GM23338 (cell line): ENCODE results near the gene ATRIP. TPM values are rescaled to one million over a fixed set of nuclear protein-coding genes. Genes with fewer than 3 reads are reported as not detected.

Experiments used
- ATAC-seq: fragments of 200-7000 bp; cut with Tn5 transposase; 3 replicates; pipeline ENCODE4 v1.9.1; 2020
- DNase-seq: peaks from one replicate; pipeline ENCODE4 v3.0.0-alpha.2; 2015; ENCODE audit warnings: low spot score
- H2AFZ ChIP-seq: fragments of 200-600 bp; sonication (generic); 2 replicates; pipeline ENCODE4 v1.8.0; 2016; ENCODE audit warnings: antibody characterized with exemption, mild to moderate bottlenecking, moderate library complexity
- H3F3A ChIP-seq: fragments of 200-600 bp; sonication (generic); replicated peaks from 2 replicates; pipeline ENCODE4 v1.8.0; 2017; ENCODE audit warnings: antibody characterized with exemption, mixed run types, low read depth
- H3K27ac ChIP-seq: fragments of 200-600 bp; sonication (generic); 2 replicates; pipeline ENCODE4 v1.6.1; 2016; ENCODE audit warnings: low read depth
- H3K27me3 ChIP-seq: fragments of 200-600 bp; sonication (generic); 2 replicates; pipeline ENCODE4 v1.8.0; 2016; ENCODE audit warnings: mild to moderate bottlenecking, mixed run types, moderate library complexity; ENCODE audit not compliant: insufficient read depth
- H3K36me3 ChIP-seq: fragments of 200-600 bp; sonication (generic); 2 replicates; pipeline ENCODE4 v1.8.0; 2016; ENCODE audit warnings: mild to moderate bottlenecking; ENCODE audit not compliant: insufficient read depth
- H3K4me1 ChIP-seq: fragments of 200-600 bp; sonication (generic); 2 replicates; pipeline ENCODE4 v1.8.0; 2016; ENCODE audit warnings: mild to moderate bottlenecking, moderate library complexity; ENCODE audit not compliant: insufficient read depth
- H3K4me2 ChIP-seq: fragments of 200-600 bp; sonication (generic); 2 replicates; pipeline ENCODE4 v1.7.1; 2017; ENCODE audit warnings: mixed run types
- H3K4me3 ChIP-seq: fragments of 200-600 bp; sonication (generic); 2 replicates; pipeline ENCODE4 v1.6.1; 2016; ENCODE audit warnings: mixed run types
- H3K79me2 ChIP-seq: fragments of 200-600 bp; sonication (generic); replicated peaks from 2 replicates; pipeline ENCODE4 v1.8.0; 2017; ENCODE audit warnings: mild to moderate bottlenecking; ENCODE audit not compliant: insufficient read depth
- H3K9me2 ChIP-seq: fragments of 200-600 bp; sonication (generic); 2 replicates; pipeline ENCODE4 v1.8.0; 2017; ENCODE audit not compliant: insufficient read depth
- H4K20me1 ChIP-seq: fragments of 200-600 bp; sonication (generic); replicated peaks from 2 replicates; pipeline ENCODE4 v1.8.0; 2017; ENCODE audit warnings: mild to moderate bottlenecking; ENCODE audit not compliant: insufficient read depth
- H3K27ac Mint-ChIP-seq: 2 replicates; pipeline ENCODE4 v1.8.0; 2020; ENCODE audit warnings: inconsistent platforms, mild to moderate bottlenecking, moderate library complexity, mixed read lengths
- H3K27me3 Mint-ChIP-seq: 3 replicates; pipeline ENCODE4 v1.8.0; 2022; ENCODE audit warnings: low read depth, mild to moderate bottlenecking, moderate library complexity, mixed read lengths, inconsistent platforms; ENCODE audit not compliant: insufficient read depth, poor library complexity
- H3K36me3 Mint-ChIP-seq: 3 replicates; pipeline ENCODE4 v1.8.0; 2021; ENCODE audit warnings: low read depth, mild to moderate bottlenecking, inconsistent platforms, moderate library complexity, mixed read lengths
- H3K4me1 Mint-ChIP-seq: 3 replicates; pipeline ENCODE4 v1.8.0; 2020; ENCODE audit warnings: mild to moderate bottlenecking, inconsistent platforms, mixed read lengths
- H3K4me3 Mint-ChIP-seq: 3 replicates; pipeline ENCODE4 v1.8.0; 2021; ENCODE audit warnings: moderate library complexity, mild to moderate bottlenecking, inconsistent platforms, mixed read lengths
- H3K9me3 Mint-ChIP-seq: 3 replicates; pipeline ENCODE4 v1.8.0; 2020; ENCODE audit warnings: moderate library complexity, mild to moderate bottlenecking, inconsistent platforms, mixed read lengths
- CREB1 ChIP-seq: fragments of 250-450 bp; sonication (Bioruptor Pico); IDR thresholded peaks from 2 replicates; pipeline ENCODE4 v1.5.0; 2020; ENCODE audit warnings: low read depth, mild to moderate bottlenecking, moderate library complexity
- ETS1 ChIP-seq: IDR thresholded peaks from 2 replicates; pipeline ENCODE4 v1.6.1; 2016; ENCODE audit warnings: antibody characterized with exemption
- EZH2 ChIP-seq: fragments of 200-600 bp; sonication (generic); IDR thresholded peaks from one replicate; pipeline ENCODE4 v1.8.0; 2017; ENCODE audit warnings: antibody characterized with exemption, mild to moderate bottlenecking, low read depth; ENCODE audit not compliant: unreplicated experiment
- EZH2phosphoT487 ChIP-seq: fragments of 200-600 bp; sonication (generic); IDR thresholded peaks from one replicate; pipeline ENCODE4 v1.8.1; 2018; ENCODE audit warnings: antibody characterized with exemption; ENCODE audit not compliant: unreplicated experiment
- JUNB ChIP-seq: IDR thresholded peaks from one replicate; pipeline ENCODE4 v1.6.1; 2016; ENCODE audit warnings: antibody characterized with exemption; ENCODE audit not compliant: unreplicated experiment
- NANOG ChIP-seq: IDR thresholded peaks from 2 replicates; pipeline ENCODE4 v1.6.1; 2016; ENCODE audit warnings: antibody characterized with exemption, borderline replicate concordance
- POLR2AphosphoS5 ChIP-seq: IDR thresholded peaks from 2 replicates; pipeline ENCODE4 v1.6.1; 2016; ENCODE audit warnings: antibody characterized with exemption, low read depth
- REST ChIP-seq: IDR thresholded peaks from one replicate; pipeline ENCODE4 v1.6.1; 2018; ENCODE audit warnings: antibody characterized with exemption; ENCODE audit not compliant: unreplicated experiment
- STAT1 ChIP-seq: IDR thresholded peaks from one replicate; pipeline ENCODE4 v1.6.1; 2016; ENCODE audit warnings: antibody characterized with exemption; ENCODE audit not compliant: unreplicated experiment
- ZNF114 ChIP-seq: fragments of 250-450 bp; sonication (Bioruptor Pico); IDR thresholded peaks from 2 replicates; pipeline ENCODE4 v1.5.0; 2020; ENCODE audit warnings: mild to moderate bottlenecking, moderate library complexity
- ZNF331 ChIP-seq: fragments of 250-450 bp; sonication (Bioruptor Pico); IDR thresholded peaks from 2 replicates; pipeline ENCODE4 v1.5.0; 2020; ENCODE audit warnings: low read depth, mild to moderate bottlenecking, moderate library complexity
- ZNF462 ChIP-seq: fragments of 250-450 bp; sonication (Bioruptor Pico); IDR thresholded peaks from 2 replicates; pipeline ENCODE4 v1.5.0; 2020; ENCODE audit warnings: mild to moderate bottlenecking, moderate library complexity
- polyA plus RNA-seq: library from polyadenylated mRNA; unstranded; fragments of >200 nt; fragmentation: Nextera tagmentation; extraction: Ambion mirVana; gene quantifications from 2 replicates; pipeline ENCODE4 v1.2.1, GENCODE V29; 2016
- total RNA-seq: library from RNA; depleted of rRNA; stranded (reverse); fragments of >200 nt; shearing (Covaris generic); gene quantifications from 2 replicates; pipeline ENCODE4 v1.2.3, GENCODE V29; 2014
- TF ChIP-seq, protein P1 (sequence below), 2 experiments: fragments of 200-600 bp in 1 of 2; sonication (generic) in 1 of 2; conservative IDR thresholded peaks; 2 replicates each; pipeline versions ENCODE4 v1.5.1 to v1.6.1; 2016 to 2017; ENCODE audit warnings: antibody characterized with exemption in 2 of 2, low read depth in 2 of 2, mild to moderate bottlenecking in 2 of 2, moderate library complexity in 1 of 2

The ATRIP gene
- total and polyA plus RNA-seq, 2 experiments from 2014 or later: 5.8 to 17.3 TPM

GRCh38 chr3:48431224-48432029, 15.1 kb upstream of the ATRIP start:
- Mint-ChIP-seq H3K27ac (peak overlapping the region; percentile 97), H3K4me1 (peaks cover 46% of the 10 kb centered on the region), H3K9me3 (peaks cover 3% of the 10 kb centered on the region; the same call in 1 of the 3 replicates), H3K4me3 (peak overlapping the region; percentile 88), H3K36me3 (peaks cover 45% of the 10 kb centered on the region), H3K27me3 (peaks cover 13% of the 10 kb centered on the region)
- DNase-seq (no peak), ATAC-seq (no peak)
- Histone ChIP-seq H4K20me1 (peaks cover 7% of the 10 kb centered on the region), H3K4me3 (peak overlapping the region; percentile 84; the same call in 1 of the 2 replicates), H3K79me2 (peaks cover 41% of the 10 kb centered on the region), H3K9me2 (no peaks in the 10 kb centered on the region), H3K4me1 (peaks cover 35% of the 10 kb centered on the region), H3K27ac (peak overlapping the region; percentile 99), H3K27me3 (no peaks in the 10 kb centered on the region), H2AFZ (no peak overlapping the region), H3F3A (peaks cover 39% of the 10 kb centered on the region), H3K4me2 (peak overlapping the region; percentile 86; the same call in 1 of the 2 replicates), H3K36me3 (peaks cover 10% of the 10 kb centered on the region)
- TF ChIP-seq EZH2phosphoT487 (no peak), ETS1 (no peak), JUNB (no peak), EZH2 (no peak), POLR2AphosphoS5 (no peak), CREB1 (CRISPR knock-in tag) (no peak), ZNF462 (no peak), REST (no peak), ZNF331 (CRISPR knock-in tag) (no peak), ZNF114 (CRISPR knock-in tag) (no peak), NANOG (no peak), STAT1 (no peak)
- TF ChIP-seq, protein P1, sequence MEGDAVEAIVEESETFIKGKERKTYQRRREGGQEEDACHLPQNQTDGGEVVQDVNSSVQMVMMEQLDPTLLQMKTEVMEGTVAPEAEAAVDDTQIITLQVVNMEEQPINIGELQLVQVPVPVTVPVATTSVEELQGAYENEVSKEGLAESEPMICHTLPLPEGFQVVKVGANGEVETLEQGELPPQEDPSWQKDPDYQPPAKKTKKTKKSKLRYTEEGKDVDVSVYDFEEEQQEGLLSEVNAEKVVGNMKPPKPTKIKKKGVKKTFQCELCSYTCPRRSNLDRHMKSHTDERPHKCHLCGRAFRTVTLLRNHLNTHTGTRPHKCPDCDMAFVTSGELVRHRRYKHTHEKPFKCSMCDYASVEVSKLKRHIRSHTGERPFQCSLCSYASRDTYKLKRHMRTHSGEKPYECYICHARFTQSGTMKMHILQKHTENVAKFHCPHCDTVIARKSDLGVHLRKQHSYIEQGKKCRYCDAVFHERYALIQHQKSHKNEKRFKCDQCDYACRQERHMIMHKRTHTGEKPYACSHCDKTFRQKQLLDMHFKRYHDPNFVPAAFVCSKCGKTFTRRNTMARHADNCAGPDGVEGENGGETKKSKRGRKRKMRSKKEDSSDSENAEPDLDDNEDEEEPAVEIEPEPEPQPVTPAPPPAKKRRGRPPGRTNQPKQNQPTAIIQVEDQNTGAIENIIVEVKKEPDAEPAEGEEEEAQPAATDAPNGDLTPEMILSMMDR (conservative IDR thresholded peaks at IDR 0.05; ENCODE audit: low read depth in 2 of 2): no peak
